Panc1 (cell line): ENCODE results near the gene UBALD2. TPM values are rescaled to one million over a fixed set of nuclear protein-coding genes. Genes with fewer than 3 reads are reported as not detected.
"Not testable (repeated sequence)": the region's sequence is repeated elsewhere in the genome, so short reads cannot be mapped to it uniquely, and the experiment has no call there.

Experiments
- ATAC-seq: fragments of 200-7000 bp; cut with Tn5 transposase; 2 replicates; pipeline ENCODE4 v1.9.1; 2020; ENCODE audit warnings: mild to moderate bottlenecking, moderate library complexity
- BruUV-seq: library from RNA; stranded (reverse); fragments of 400-500 nt; replicated peaks from 2 replicates; lab custom pipeline; 2021; lab: Mats Ljungman, UMichigan
- CTCF ChIA-PET: fragments of 300-600 bp; sonication (Branson Sonifier 250); formaldehyde crosslinking; loops from one replicate; lab custom pipeline; 2022; ENCODE audit warnings: antibody characterized with exemption; lab: Charles Lee
- POLR2A ChIA-PET: fragments of 300-600 bp; sonication (Branson Sonifier 250); formaldehyde crosslinking; loops from one replicate; lab custom pipeline; 2022; ENCODE audit warnings: antibody characterized with exemption; lab: Charles Lee
- DNase-seq: peaks from one replicate; pipeline ENCODE4 v3.0.0-alpha.2; 2010; ENCODE audit warnings: low read depth, low spot score
- H3K27ac ChIP-seq: 2 replicates; pipeline ENCODE4 v1.5.1; 2011; ENCODE audit warnings: mild to moderate bottlenecking, low read length, inconsistent platforms
- H3K27me3 ChIP-seq: fragments of 200-500 bp; sonication (Bioruptor generic); 2 replicates; pipeline ENCODE4 v1.6.0; 2014; ENCODE audit warnings: low read length, inconsistent platforms; ENCODE audit not compliant: control insufficient read depth, insufficient read depth
- H3K36me3 ChIP-seq: fragments of 200-500 bp; sonication (Bioruptor generic); 2 replicates; pipeline ENCODE4 v1.5.1; 2014; ENCODE audit warnings: inconsistent platforms, mild to moderate bottlenecking, low read length, moderate library complexity; ENCODE audit not compliant: control insufficient read depth, insufficient read depth
- H3K4me1 ChIP-seq: 2 replicates; pipeline ENCODE4 v1.5.1; 2011; ENCODE audit warnings: inconsistent platforms, mild to moderate bottlenecking, low read length, moderate library complexity; ENCODE audit not compliant: control insufficient read depth, insufficient read depth
- H3K4me3 ChIP-seq, 2 experiments: 2 replicates each; pipeline ENCODE4 v1.5.1; 2011 to 2012; ENCODE audit warnings: low read depth in 2 of 2, low read length in 2 of 2, mild to moderate bottlenecking in 2 of 2, inconsistent platforms in 1 of 2, moderate library complexity in 1 of 2
- H3K9me3 ChIP-seq: fragments of 200-500 bp; sonication (Bioruptor generic); 2 replicates; pipeline ENCODE4 v1.5.1; 2014; ENCODE audit warnings: low read depth, mild to moderate bottlenecking, inconsistent platforms, low read length, moderate library complexity; ENCODE audit not compliant: control insufficient read depth, insufficient read depth
- CTCF ChIP-seq: fragments of 450-650 bp; IDR thresholded peaks from 2 replicates; pipeline ENCODE4 v1.5.1; 2017; ENCODE audit warnings: mild to moderate bottlenecking
- POLR2AphosphoS5 ChIP-seq: IDR thresholded peaks from 2 replicates; pipeline ENCODE4 v1.6.1; 2012; ENCODE audit warnings: mild to moderate bottlenecking, low read depth, low read length, moderate library complexity
- REST ChIP-seq, 2 experiments: IDR thresholded peaks; 2 replicates each; pipeline ENCODE4 v1.6.1; 2011 to 2012; ENCODE audit warnings: low read depth in 2 of 2, control low read depth in 1 of 2, low read length in 1 of 2, mild to moderate bottlenecking in 1 of 2, moderate library complexity in 1 of 2; ENCODE audit not compliant: insufficient read depth in 1 of 2
- SIN3A ChIP-seq: IDR thresholded peaks from 2 replicates; pipeline ENCODE4 v1.6.1; 2012; ENCODE audit warnings: low read depth, mild to moderate bottlenecking, low read length, moderate library complexity, borderline replicate concordance; ENCODE audit not compliant: insufficient read depth
- TCF7L2 ChIP-seq: IDR thresholded peaks from 2 replicates; pipeline ENCODE4 v1.6.1; 2011; ENCODE audit warnings: mild to moderate bottlenecking, low read depth, low read length, inconsistent platforms
- in situ Hi-C: cut with HindIII; loops from 2 replicates; pipeline ENCODE4 v1.10.0; 2016; ENCODE audit warnings: low sequenced_read_pairs, low pct_unique_long_range_greater_than_20kb
- intact Hi-C: fragments of 100-400 bp; cut with micrococcal nuclease; formaldehyde crosslinking; loops from one replicate; pipeline ENCODE4 v1.10.0; 2022; ENCODE audit not compliant: unreplicated experiment
- total RNA-seq: library from RNA; stranded (reverse); gene quantifications from one replicate; pipeline ENCODE4 v1.2.1, GENCODE V29; 2021; ENCODE audit not compliant: unreplicated experiment

The UBALD2 gene
- total RNA-seq, 1 experiment from 2014 or later = 30.0 TPM

GRCh38 chr17:76226749-76227148 is 38.4 kb upstream of the UBALD2 start:
- H3K27ac ChIP-seq, BruUV-seq, H3K9me3 ChIP-seq, ATAC-seq, H3K4me1 ChIP-seq, DNase-seq, H3K36me3 ChIP-seq, POLR2A ChIA-PET, H3K4me3 ChIP-seq, intact Hi-C loops, CTCF ChIA-PET, in situ Hi-C loops, H3K27me3 ChIP-seq: not testable (repeated sequence)

GRCh38 chr17:76232342-76232741 is 32.8 kb upstream of the UBALD2 start:
- H3K9me3 ChIP-seq = no peaks in the 10 kb centered on the region
- peak; percentile 52 for DNase-seq
- H3K36me3 ChIP-seq = no peaks in the 10 kb centered on the region
- BruUV-seq = no TSS peak
- no peak overlapping the region for H3K4me3 ChIP-seq
- TF ChIP-seq POLR2AphosphoS5 (no peak), CTCF (no peak), REST (IDR thresholded peaks at IDR 0.05; ENCODE audit: insufficient read depth in 1 of 2, low read depth in 2 of 2, low read length in 1 of 2) (no peak), SIN3A (no peak), TCF7L2 (no peak)
- in situ Hi-C loops (no loop called here), intact Hi-C loops (no loop called here)
- no peaks in the 10 kb centered on the region; the same call in 1 of the 2 replicates for H3K27me3 ChIP-seq
- POLR2A ChIA-PET = no interaction called here
- CTCF ChIA-PET = interaction anchor here (0.7 kb wide), 1 partner anchor 11 kb away, joined by 4 read pairs; no protein-coding TSS in a partner anchor
- no peak for ATAC-seq
- H3K4me1 ChIP-seq = no peaks in the 10 kb centered on the region
- H3K27ac ChIP-seq = no peak overlapping the region

- no peak for ATAC-seq
- no peaks in the 10 kb centered on the region for H3K36me3 ChIP-seq
- no peaks in the 10 kb centered on the region for H3K4me1 ChIP-seq
- no peak for DNase-seq
- no peak for TF ChIP-seq SIN3A
- no peak for TF ChIP-seq REST (IDR thresholded peaks at IDR 0.05; ENCODE audit: insufficient read depth in 1 of 2, low read depth in 2 of 2, low read length in 1 of 2)
- H3K27ac ChIP-seq = no peak overlapping the region
- CTCF ChIA-PET = interaction anchor here (0.6 kb wide), 1 partner anchor 52 kb away, joined by 5 read pairs; no protein-coding TSS in a partner anchor
- no peaks in the 10 kb centered on the region for H3K9me3 ChIP-seq
- H3K4me3 ChIP-seq = no peak overlapping the region
- POLR2A ChIA-PET = no interaction called here
- in situ Hi-C loops = no loop called here
- intact Hi-C loops = no loop called here
- peaks cover 7% of the 10 kb centered on the region; the same call in 1 of the 2 replicates for H3K27me3 ChIP-seq
- no TSS peak for BruUV-seq
These were observed 31.4 kb upstream of the UBALD2 start for GRCh38 chr17:76233588-76234353.
